Astrocyte of the cerebellum (primary cell): ENCODE results near the gene CBX8.

ENCODE experiments used
- DNase-seq: peaks from one replicate; pipeline ENCODE4 v3.0.0-alpha.2; 2011; ENCODE audit warnings: low read depth
- H3K4me3 ChIP-seq: 2 replicates; pipeline ENCODE4 v1.5.1; 2011; ENCODE audit warnings: mild to moderate bottlenecking, low read depth, low read length, moderate library complexity
- in situ Hi-C: cut with HindIII; loops from 2 replicates; pipeline ENCODE4 v1.10.0; 2017; ENCODE audit warnings: low sequenced_read_pairs
- TF ChIP-seq, protein P1 (sequence below): IDR thresholded peaks from 2 replicates; pipeline ENCODE4 v1.5.1; 2012; ENCODE audit warnings: low read length, low read depth, moderate library complexity, mild to moderate bottlenecking; ENCODE audit errors: missing control alignments

Gene CBX8

DNA sequence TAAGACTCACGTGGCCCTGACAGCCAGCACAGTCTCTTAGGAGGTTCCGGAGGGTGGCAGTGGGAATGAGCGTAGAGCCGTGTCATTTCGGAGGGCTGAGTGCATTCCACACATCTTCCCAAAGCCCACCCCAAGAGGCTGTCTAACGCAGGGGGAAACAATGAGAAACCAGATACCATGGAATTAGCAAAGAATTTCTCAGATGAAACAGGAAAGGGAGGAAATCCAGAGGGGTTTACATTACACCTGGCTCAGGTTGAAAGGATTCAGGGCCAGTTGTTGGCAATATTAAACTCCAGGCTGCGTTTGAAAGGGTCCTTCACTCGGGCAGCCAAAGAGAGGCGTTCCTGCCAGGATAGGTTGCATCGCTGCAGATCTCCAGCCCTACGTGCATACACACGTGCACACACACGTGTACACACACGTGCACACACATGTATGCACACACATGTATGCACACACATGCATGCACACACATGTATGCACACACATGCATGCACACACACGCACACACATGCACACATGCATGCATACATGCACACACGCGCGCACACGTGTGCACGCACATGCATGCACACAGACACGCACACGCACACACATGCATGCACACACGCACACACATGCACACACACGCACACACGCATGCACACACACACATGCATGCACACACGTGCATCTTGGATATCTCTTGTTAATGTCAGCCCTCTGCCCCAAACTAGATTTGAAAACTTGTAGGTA is 30.1 kb upstream of the CBX8 start:
- no peak overlapping the region for H3K4me3 ChIP-seq
- in situ Hi-C loops: no loop called here
- DNase-seq: no peak
- TF ChIP-seq, protein P1, sequence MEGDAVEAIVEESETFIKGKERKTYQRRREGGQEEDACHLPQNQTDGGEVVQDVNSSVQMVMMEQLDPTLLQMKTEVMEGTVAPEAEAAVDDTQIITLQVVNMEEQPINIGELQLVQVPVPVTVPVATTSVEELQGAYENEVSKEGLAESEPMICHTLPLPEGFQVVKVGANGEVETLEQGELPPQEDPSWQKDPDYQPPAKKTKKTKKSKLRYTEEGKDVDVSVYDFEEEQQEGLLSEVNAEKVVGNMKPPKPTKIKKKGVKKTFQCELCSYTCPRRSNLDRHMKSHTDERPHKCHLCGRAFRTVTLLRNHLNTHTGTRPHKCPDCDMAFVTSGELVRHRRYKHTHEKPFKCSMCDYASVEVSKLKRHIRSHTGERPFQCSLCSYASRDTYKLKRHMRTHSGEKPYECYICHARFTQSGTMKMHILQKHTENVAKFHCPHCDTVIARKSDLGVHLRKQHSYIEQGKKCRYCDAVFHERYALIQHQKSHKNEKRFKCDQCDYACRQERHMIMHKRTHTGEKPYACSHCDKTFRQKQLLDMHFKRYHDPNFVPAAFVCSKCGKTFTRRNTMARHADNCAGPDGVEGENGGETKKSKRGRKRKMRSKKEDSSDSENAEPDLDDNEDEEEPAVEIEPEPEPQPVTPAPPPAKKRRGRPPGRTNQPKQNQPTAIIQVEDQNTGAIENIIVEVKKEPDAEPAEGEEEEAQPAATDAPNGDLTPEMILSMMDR: no peak

DNA sequence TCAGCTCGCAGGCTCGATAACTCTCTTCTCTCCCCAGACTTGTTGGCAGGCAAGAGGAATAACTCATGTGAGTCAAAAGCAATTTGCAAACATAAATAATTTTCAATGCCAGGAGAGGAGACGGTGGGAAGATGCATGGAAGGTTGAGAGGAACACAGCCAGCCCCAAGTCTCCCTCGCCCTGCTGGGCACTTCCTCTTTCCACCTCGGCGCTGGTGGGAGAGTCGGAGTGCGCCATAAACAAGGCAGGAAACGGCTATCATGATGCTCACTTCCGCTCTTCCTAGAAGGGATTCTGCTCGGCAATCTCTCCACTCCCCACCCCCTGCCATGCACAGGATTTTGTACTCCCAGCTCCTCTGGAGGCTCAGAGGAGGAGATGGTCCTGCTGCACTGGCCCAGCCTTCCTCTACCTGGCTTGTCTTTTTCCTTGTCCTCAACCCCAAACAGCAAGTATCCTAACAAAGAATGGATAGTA is 29.4 kb upstream of the CBX8 start:
- in situ Hi-C loops: no loop called here
- H3K4me3 ChIP-seq: no peak overlapping the region
- TF ChIP-seq, protein P1: no peak
- DNase-seq: no peak

DNA sequence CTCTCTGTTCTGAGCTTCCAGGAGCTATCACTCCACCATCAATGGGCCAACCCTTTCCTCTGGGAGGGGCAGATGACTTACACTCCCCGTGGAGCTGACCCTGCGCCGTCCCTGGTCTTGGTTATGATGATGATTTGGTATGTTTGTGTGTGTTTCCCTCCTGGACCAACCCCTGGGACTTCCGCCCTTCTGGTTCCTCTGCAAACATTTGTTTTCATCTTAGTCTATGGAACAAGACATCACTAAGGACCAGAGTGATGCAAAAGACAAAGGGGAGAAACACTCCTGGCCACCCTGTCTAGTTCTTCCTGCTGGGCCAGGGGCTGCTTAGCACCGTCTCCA is 28.7 kb upstream of the CBX8 start:
- in situ Hi-C loops: no loop called here
- TF ChIP-seq, protein P1: no peak

GRCh38 chr17:79824893-79825579 is 28.2 kb upstream of the CBX8 start:
- DNase-seq: no peak
- TF ChIP-seq, protein P1: no peak
- in situ Hi-C loops: no loop called here
- no peak overlapping the region for H3K4me3 ChIP-seq

More for the DNA sequence above, 28.7 kb upstream of the CBX8 start:
- no peak overlapping the region for H3K4me3 ChIP-seq
- no peak for DNase-seq

DNA sequence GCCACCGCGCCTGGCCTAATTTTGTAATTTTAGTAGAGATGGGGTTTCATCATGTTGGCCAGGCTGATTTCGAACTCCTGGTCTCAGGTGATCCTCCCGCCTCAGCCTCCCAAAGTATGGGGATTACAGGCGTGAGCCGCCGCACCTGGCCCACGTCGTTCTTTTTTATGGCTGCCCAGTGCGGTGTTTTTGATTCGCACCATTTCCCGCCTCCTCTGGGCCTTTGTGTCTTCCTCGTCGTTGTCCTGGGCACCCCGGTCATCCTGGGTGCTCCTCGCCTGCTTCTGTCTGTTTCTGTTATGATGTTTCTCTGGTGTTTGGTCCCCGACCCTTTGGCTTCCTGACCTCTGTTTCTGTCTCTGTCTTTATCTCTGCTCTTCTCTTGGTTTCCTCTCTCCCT is 27.4 kb upstream of the CBX8 start:
- in situ Hi-C loops: no loop called here
- TF ChIP-seq, protein P1: no peak
- DNase-seq: no peak
- no peak overlapping the region for H3K4me3 ChIP-seq

- in situ Hi-C loops: no loop called here
- DNase-seq: no peak
- H3K4me3 ChIP-seq: no peak overlapping the region
- TF ChIP-seq, protein P1: no peak
Measured at GRCh38 chr17:79822583-79823124, 25.8 kb upstream of the CBX8 start.
